ENCODE data around the gene XIRP2.

- TF ChIP-seq POLR2A (IDR thresholded peaks at IDR 0.05) (no peak), CTCF (IDR thresholded peaks at IDR 0.05 in 4 of 5, conservative IDR thresholded peaks at IDR 0.05 in 1 of 5) (no peak)
Measured at GRCh38 chr2:167258712-167259111, 370.4 kb downstream of the XIRP2 start.
